Adipocyte (in vitro differentiated cells): ENCODE measurements around the gene ADGRL1.
"Not testable (repeated sequence)": the region's sequence is repeated elsewhere in the genome, so short reads cannot be mapped to it uniquely, and the experiment has no call there.

ENCODE experiments used
- DNase-seq: peaks from one replicate; pipeline ENCODE4 v3.0.0-alpha.2; 2015; ENCODE audit warnings: low read depth
- H3K27me3 ChIP-seq: replicated peaks from 2 replicates; pipeline ENCODE4 v1.7.0; 2013; ENCODE audit warnings: mild to moderate bottlenecking, low read length, moderate library complexity; ENCODE audit not compliant: control insufficient read depth, insufficient read depth
- H3K36me3 ChIP-seq: 2 replicates; pipeline ENCODE4 v1.7.0; 2013; ENCODE audit warnings: low read length, mild to moderate bottlenecking, moderate library complexity; ENCODE audit not compliant: control insufficient read depth, insufficient read depth, severe bottlenecking
- H3K4me1 ChIP-seq: 2 replicates; pipeline ENCODE4 v1.7.0; 2013; ENCODE audit warnings: mild to moderate bottlenecking, low read length, moderate library complexity; ENCODE audit not compliant: control insufficient read depth, insufficient read depth
- H3K4me3 ChIP-seq: 2 replicates; pipeline ENCODE4 v1.7.0; 2013; ENCODE audit warnings: mild to moderate bottlenecking, low read length, moderate library complexity
- H3K9ac ChIP-seq: 2 replicates; pipeline ENCODE4 v1.7.0; 2013; ENCODE audit warnings: mild to moderate bottlenecking, low read length, moderate library complexity
- H3K9me3 ChIP-seq: 2 replicates; pipeline ENCODE4 v1.7.0; 2013; ENCODE audit warnings: mild to moderate bottlenecking, low read length, moderate library complexity; ENCODE audit not compliant: control insufficient read depth

ADGRL1 gene

DNA sequence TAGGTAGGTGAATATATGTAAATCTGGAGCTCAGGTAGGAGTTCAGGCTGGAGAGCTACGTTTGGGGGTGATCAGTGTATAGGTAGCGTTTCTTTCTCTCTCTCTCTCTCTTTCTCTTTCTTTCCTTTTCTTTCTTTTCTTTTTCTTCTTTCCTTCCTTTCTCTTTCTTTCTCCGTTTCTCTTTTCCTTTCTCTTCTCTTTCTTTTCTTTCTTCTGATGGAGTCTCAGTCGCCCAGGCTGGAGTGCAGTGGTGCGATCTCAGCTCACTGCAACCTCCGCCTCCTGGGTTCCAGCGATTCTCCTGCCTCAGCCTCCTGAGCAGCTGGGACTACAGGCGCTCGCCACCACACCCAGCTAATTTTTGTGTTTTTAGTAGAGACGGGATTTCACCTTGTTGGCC, 59.8 kb downstream of the ADGRL1 start:
- H3K27me3 ChIP-seq, H3K9ac ChIP-seq, DNase-seq, H3K4me3 ChIP-seq, H3K36me3 ChIP-seq, H3K9me3 ChIP-seq: not testable (repeated sequence)
- H3K4me1 ChIP-seq: peaks cover 28% of the 10 kb centered on the region

DNA sequence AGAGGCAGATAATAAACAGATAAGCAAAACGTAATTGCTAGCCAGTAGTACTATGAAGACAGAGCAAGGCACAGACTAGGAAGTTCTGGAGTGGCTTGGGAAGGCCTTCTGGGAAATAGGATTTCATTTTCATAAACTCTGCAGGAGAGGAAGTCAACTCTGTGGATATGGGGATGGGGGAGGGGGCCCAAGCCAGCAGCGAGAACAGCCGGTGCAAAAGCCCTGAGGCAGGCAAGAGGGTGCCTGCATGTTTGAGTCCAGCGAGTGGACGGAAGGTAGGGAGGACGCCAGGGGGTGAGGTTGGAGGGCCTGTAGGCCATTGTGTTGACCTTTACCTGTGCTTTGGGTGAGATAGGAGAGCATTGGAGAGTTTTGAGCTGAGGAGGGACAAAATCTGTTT, 60.6 kb downstream of the ADGRL1 start:
- Histone ChIP-seq H3K9ac (no peak overlapping the region), H3K4me3 (no peak overlapping the region), H3K4me1 (peaks cover 28% of the 10 kb centered on the region), H3K36me3 (no peaks in the 10 kb centered on the region), H3K27me3 (no peaks in the 10 kb centered on the region), H3K9me3 (no peaks in the 10 kb centered on the region)
- no peak for DNase-seq

DNA sequence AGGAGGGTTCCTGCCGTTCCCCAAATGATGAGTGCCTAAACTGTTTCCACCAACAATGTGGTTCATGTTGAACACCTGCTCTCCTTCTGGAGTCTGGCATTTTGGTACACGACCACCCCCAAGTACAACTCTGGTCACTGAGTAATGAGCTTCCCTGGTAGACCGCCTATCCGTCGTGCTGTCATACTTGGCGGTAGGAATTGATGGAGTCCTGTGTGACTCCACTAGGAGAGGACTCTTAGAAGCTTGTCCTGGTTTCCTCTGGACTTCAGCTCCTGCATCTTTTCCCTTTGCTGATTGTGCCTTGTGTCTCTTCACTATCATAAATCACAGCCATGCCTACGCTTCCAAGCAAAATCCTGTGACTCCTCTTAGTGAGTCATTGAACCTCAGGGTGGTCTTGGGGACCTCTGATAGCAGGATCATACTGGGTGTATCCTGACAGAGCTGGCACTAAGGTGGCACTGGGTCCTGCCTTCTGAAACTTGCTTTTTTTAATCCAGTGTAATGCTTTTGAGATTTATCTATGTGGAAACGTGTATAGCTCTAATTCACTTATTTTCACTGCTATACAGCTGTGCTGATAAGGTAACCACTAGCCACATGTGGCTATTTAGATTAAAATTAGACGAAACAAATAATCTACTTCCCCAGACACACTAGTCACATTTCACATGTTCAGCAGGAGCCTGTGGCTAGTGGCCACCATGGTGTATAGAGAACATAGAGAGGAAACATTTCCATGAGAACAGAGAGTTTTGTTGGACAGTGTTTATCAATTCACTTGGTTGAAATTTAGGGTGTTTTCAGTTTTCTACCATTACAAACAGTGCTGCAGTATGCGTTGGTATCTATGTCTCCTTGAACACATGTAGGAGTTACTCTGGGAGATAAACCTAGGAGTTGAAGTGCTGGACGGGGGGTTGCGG, 63.4 kb downstream of the ADGRL1 start:
- H3K27me3 ChIP-seq: no peaks in the 10 kb centered on the region
- peaks cover 20% of the 10 kb centered on the region for H3K4me1 ChIP-seq
- DNase-seq: no peak
- no peak overlapping the region for H3K4me3 ChIP-seq
- H3K36me3 ChIP-seq: no peaks in the 10 kb centered on the region
- no peak overlapping the region for H3K9ac ChIP-seq
- no peaks in the 10 kb centered on the region for H3K9me3 ChIP-seq

DNA sequence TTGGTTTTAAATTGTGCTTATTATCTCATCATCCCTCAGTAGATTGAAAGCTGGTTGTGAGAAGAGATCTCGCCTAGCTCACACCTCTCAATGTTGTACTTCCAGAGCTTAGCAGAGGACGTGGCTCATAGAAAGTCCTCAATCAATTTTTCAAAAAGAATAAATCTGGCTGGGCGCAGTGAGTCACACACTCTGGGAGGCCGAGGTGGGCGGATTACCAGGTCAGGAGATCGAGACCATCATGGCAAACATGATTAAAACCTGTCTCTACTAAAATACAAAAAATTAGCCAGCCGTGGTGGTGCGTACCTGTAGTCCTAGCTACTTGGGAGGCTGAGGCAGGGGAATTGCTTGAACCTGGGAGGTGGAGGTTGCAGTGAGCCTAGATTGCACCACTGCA, 64.9 kb downstream of the ADGRL1 start:
- H3K36me3 ChIP-seq: no peaks in the 10 kb centered on the region
- DNase-seq: no peak
- no peak overlapping the region for H3K9ac ChIP-seq
- H3K4me3 ChIP-seq: no peak overlapping the region
- peaks cover 10% of the 10 kb centered on the region for H3K4me1 ChIP-seq
- H3K27me3 ChIP-seq: no peaks in the 10 kb centered on the region
- H3K9me3 ChIP-seq: no peaks in the 10 kb centered on the region

DNA sequence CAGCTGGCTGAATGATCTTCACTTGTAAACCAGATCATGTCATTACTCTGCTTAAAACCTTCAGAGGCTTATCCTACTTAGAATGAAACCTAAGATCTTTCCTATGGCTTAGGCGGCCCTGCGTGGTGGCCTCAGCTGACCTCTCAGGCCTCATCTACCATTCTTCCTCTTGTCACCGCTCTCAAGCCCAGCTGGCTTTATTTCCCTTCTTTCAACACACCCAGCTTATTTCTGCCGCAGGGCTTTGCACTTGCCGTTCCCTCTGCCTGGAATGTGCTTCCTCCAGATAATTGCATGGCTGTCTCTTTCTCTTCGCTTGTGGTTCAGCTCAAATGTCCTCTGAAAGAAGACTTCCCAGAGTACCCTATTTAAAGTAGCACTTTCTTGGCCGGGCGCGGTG, 66.0 kb downstream of the ADGRL1 start:
- Histone ChIP-seq H3K9ac (no peak overlapping the region), H3K36me3 (no peaks in the 10 kb centered on the region), H3K27me3 (no peaks in the 10 kb centered on the region), H3K9me3 (no peaks in the 10 kb centered on the region), H3K4me3 (no peak overlapping the region), H3K4me1 (peaks cover 10% of the 10 kb centered on the region)
- DNase-seq: peak; percentile 66

DNA sequence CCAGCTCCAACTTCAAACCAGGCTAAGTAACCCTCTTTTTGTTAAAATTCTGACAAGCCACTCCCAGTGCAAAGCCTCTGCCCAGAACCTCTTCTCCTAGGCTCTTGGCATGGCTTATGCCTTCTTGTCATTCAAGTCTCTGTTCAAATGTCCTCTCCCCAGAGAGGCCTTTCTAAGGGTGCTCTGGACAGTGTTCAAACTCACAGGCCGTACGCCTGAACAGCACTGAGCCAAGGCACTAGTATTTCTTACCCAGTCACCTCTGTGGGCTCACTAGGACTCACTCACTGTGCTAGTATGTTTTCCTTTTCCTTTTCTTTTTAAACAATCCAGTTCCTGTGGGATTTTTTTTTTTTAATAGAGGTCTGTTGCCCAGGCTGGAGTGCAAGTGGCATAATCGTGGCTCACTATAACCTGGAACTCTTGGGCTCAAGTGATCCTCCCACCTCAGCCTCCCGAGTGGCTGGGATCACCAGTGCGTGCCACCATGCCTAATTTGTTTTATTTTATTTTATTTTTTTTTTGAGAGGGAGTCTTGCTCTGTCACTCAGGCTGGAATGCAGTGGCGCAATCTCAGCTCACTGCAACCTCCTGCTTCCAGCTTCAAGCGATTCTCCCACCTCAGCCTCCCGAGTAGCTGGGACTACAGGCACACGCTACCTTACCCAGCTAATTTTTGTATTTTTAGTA, 67.2 kb downstream of the ADGRL1 start:
- Histone ChIP-seq H3K4me3 (no peak overlapping the region), H3K9me3 (no peaks in the 10 kb centered on the region), H3K36me3 (no peaks in the 10 kb centered on the region), H3K27me3 (no peaks in the 10 kb centered on the region), H3K4me1 (peaks cover 10% of the 10 kb centered on the region), H3K9ac (peak overlapping the region; percentile 88)
- peak; percentile 56 for DNase-seq

DNA sequence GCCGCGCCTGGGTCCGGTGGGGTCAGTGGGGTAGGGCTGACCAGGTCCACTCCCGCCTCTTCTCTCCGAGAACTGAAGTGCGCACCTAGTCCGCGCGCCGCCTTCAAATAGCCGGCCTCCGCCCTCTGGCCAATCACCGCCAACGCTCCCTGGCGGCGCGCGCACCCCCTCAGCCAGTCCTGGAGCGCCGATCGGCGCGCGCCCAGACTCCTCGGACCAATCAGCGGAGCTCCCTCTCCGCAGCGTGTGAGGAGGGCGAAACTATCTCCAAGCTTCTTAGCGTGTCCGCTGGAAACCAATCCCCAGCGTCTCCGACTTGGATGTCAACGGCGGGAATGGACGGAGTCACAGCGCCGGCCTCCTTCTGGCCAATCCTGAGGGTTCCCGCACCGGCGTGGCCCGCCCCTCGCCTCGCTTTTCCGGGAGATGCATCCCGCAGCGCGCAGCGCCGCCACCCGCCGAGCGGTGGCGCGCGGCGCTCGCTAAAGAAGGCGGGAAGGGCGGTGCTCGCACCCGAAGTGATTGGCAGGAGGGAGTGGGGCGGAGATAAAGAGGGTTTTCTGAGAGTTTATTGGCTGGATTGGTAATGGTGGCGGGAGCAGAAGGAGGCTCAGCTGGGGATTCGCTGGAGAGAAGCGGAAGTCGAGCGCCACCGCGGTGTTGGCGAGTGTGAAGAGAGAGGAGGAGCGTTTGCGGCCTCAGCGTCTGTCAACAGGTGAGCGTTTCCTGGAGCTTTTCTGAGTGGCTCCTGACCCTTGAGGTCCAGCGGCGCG, 69.3 kb downstream of the ADGRL1 start, which contains the start of gene ASF1B:
Gene ASF1B, minus strand, starts transcription at position 81 of the 773 bp plus-strand sequence. CDS start 133 bp downstream, outside the sequence.
- DNase-seq: peak; percentile 100
- peak within 1 kb of the TSS; percentile 88 for H3K9ac ChIP-seq
- peaks cover 10% of the 10 kb centered on the region for H3K4me1 ChIP-seq
- no peaks in the 10 kb centered on the region for H3K9me3 ChIP-seq
- no peaks in the 10 kb centered on the region for H3K36me3 ChIP-seq
- peak within 1 kb of the TSS; percentile 91 for H3K4me3 ChIP-seq
- no peaks in the 10 kb centered on the region for H3K27me3 ChIP-seq

DNA sequence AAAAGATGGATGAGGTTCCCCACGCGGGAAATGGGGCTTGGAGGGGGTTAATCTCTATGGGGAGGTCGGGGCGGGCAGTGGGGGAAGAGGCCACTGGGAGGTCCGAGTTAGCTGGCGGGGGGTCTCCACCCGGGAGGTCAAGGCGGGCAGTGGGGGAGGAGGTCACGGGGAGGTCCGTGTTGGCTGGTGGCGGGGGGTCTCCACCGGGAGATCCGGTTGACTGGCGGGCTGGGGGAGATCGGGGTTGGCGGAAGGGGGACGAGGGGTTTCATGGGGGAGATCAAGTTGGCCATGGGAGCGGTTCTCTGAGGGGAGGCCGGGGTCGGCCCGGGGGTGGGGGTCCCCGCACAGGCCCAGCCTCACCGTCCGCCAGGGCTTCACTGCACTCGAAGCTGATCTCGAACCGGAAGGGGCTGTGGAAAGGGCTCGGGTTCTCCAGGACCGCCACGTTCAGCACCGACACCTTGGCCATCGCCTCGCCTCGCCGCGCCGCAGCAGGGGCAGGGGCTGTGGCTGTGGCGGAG, 69.9 kb downstream of the ADGRL1 start:
- H3K9me3 ChIP-seq: no peaks in the 10 kb centered on the region

DNA sequence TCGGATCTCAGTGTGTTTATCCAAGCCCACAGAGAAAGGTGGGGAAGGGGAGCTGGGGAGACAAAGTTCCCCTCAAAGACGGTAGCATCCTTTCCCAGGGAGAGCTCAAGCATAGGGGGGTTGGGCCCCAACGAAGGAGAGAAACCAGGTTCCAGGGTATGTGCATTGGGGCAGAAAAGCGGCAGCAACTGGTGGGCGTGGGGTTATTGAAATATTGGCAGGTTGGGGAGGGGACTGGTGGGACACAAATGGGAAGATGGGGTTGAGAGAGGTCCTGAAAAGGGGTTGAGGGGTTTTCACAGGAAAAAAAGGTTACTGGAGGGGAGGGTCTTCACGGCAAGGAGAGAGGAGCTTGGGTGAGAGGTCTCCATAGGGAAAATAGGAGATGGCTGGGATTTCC, 70.6 kb downstream of the ADGRL1 start:
- Histone ChIP-seq H3K4me1 (peaks cover 10% of the 10 kb centered on the region), H3K9ac (no peak overlapping the region), H3K36me3 (no peaks in the 10 kb centered on the region), H3K27me3 (no peaks in the 10 kb centered on the region), H3K9me3 (no peaks in the 10 kb centered on the region), H3K4me3 (no peak overlapping the region)
- DNase-seq: no peak

More for the DNA sequence above, 69.9 kb downstream of the ADGRL1 start:
- DNase-seq: no peak
- Histone ChIP-seq H3K9ac (peak overlapping the region; percentile 48), H3K36me3 (no peaks in the 10 kb centered on the region), H3K4me3 (peak overlapping the region; percentile 84), H3K4me1 (peaks cover 10% of the 10 kb centered on the region), H3K27me3 (no peaks in the 10 kb centered on the region)

DNA sequence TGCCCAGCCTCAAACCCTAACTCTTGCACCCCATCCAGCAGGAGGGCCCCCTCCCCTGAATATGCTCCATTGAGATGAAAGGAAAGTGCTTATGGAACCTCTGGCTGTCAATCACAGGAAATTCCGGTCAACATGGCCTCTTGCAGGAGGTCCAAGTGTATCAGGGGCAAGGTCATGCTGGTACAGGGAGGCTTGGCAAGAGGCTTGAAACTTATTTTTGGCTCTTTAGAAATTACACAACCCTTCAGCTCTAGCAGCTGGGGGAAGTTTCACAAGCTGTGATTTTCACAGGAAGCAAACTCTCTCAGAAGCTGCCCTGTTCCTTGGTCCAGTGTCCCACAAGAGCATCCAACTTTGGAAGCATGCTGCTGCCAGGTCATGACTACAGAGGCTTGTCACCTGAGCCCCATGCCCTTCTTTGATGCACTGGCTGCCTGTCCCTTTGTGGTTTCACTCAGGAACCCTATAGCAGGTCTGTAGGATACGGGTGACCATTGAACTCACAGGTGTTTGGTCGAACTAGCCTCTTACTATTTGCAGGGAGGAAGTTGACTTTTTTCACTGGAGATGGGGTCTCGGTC, 78.0 kb downstream of the ADGRL1 start:
- H3K4me1 ChIP-seq: peaks cover 25% of the 10 kb centered on the region

More for the DNA sequence above, 78.0 kb downstream of the ADGRL1 start:
- Histone ChIP-seq H3K9me3 (no peaks in the 10 kb centered on the region), H3K4me3 (peak overlapping the region; percentile 23), H3K9ac (peak overlapping the region; percentile 52), H3K27me3 (no peaks in the 10 kb centered on the region), H3K36me3 (no peaks in the 10 kb centered on the region)
- DNase-seq: peak; percentile 23
